SK-N-SH treated with all-trans-retinoic acid at 6 μM for 48 hours (cell line): ENCODE results near the gene PRRT1.

Experiments
- ATAC-seq: fragments of 200-7000 bp; cut with Tn5 transposase; 3 replicates; pipeline ENCODE4 v1.9.1; 2020; ENCODE audit warnings: mild to moderate bottlenecking, moderate library complexity
- ARNTL ChIP-seq: fragments of 450-650 bp; formaldehyde crosslinking; IDR thresholded peaks from 2 replicates; pipeline ENCODE4 v1.5.0; 2020; ENCODE audit warnings: low read depth, mild to moderate bottlenecking, moderate library complexity, borderline replicate concordance
- BACH2 ChIP-seq: fragments of 250-450 bp; sonication (Bioruptor Pico); IDR thresholded peaks from 2 replicates; pipeline ENCODE4 v1.9.0; 2021; ENCODE audit warnings: mild to moderate bottlenecking, borderline replicate concordance
- CSDC2 ChIP-seq: fragments of 250-450 bp; sonication (Bioruptor Pico); IDR thresholded peaks from 2 replicates; pipeline ENCODE4 v1.5.0; 2020; ENCODE audit warnings: mild to moderate bottlenecking, moderate library complexity
- CSRNP3 ChIP-seq: fragments of 250-450 bp; sonication (Bioruptor Pico); IDR thresholded peaks from 2 replicates; pipeline ENCODE4 v1.5.1; 2021; ENCODE audit warnings: mild to moderate bottlenecking, moderate library complexity
- ESRRG ChIP-seq: fragments of 250-450 bp; sonication (Bioruptor Pico); IDR thresholded peaks from 2 replicates; pipeline ENCODE4 v1.6.1; 2021; ENCODE audit warnings: mild to moderate bottlenecking
- GLIS3 ChIP-seq: fragments of 250-450 bp; sonication (Bioruptor Pico); IDR thresholded peaks from 2 replicates; pipeline ENCODE4 v1.5.0; 2020; ENCODE audit warnings: mild to moderate bottlenecking, moderate library complexity
- ISL1 ChIP-seq: fragments of 250-450 bp; sonication (Bioruptor Pico); IDR thresholded peaks from 2 replicates; pipeline ENCODE4 v2.1.2; 2022; ENCODE audit warnings: mild to moderate bottlenecking, moderate library complexity
- OSR1 ChIP-seq: fragments of 250-450 bp; sonication (Bioruptor Pico); IDR thresholded peaks from 2 replicates; pipeline ENCODE4 v1.8.0; 2022; ENCODE audit warnings: moderate library complexity, mild to moderate bottlenecking, inconsistent platforms
- POU6F1 ChIP-seq: fragments of 250-450 bp; sonication (Bioruptor Pico); IDR thresholded peaks from 2 replicates; pipeline ENCODE4 v1.8.0; 2021; ENCODE audit warnings: low read depth, mild to moderate bottlenecking, moderate library complexity, borderline replicate concordance
- PPARA ChIP-seq: fragments of 250-450 bp; sonication (Bioruptor Pico); IDR thresholded peaks from 2 replicates; pipeline ENCODE4 v1.5.0; 2020; ENCODE audit warnings: mild to moderate bottlenecking, borderline replicate concordance
- RARB ChIP-seq: fragments of 250-450 bp; sonication (Bioruptor Pico); IDR thresholded peaks from 2 replicates; pipeline ENCODE4 v1.8.0; 2021; ENCODE audit warnings: mild to moderate bottlenecking, moderate library complexity
- SNAI2 ChIP-seq: fragments of 250-450 bp; sonication (Bioruptor Pico); IDR thresholded peaks from 2 replicates; pipeline ENCODE4 v1.5.0; 2020; ENCODE audit warnings: mild to moderate bottlenecking, moderate library complexity
- TCF4 ChIP-seq: fragments of 250-450 bp; sonication (Bioruptor Pico); IDR thresholded peaks from 2 replicates; pipeline ENCODE4 v1.8.0; 2021; ENCODE audit warnings: mild to moderate bottlenecking, moderate library complexity, borderline replicate concordance
- TOX ChIP-seq: fragments of 250-450 bp; sonication (Bioruptor Pico); IDR thresholded peaks from 2 replicates; pipeline ENCODE4 v1.8.0; 2021; ENCODE audit warnings: mild to moderate bottlenecking, moderate library complexity, borderline replicate concordance
- TSHZ2 ChIP-seq: fragments of 250-450 bp; sonication (Bioruptor Pico); IDR thresholded peaks from 2 replicates; pipeline ENCODE4 v1.5.0; 2020; ENCODE audit warnings: mild to moderate bottlenecking, moderate library complexity
- ZC3H10 ChIP-seq: fragments of 250-450 bp; sonication (Bioruptor Pico); IDR thresholded peaks from 2 replicates; pipeline ENCODE4 v1.5.1; 2021; ENCODE audit warnings: mild to moderate bottlenecking, moderate library complexity
- ZFP3 ChIP-seq: fragments of 250-450 bp; sonication (Bioruptor Pico); IDR thresholded peaks from 2 replicates; pipeline ENCODE4 v1.5.0; 2020; ENCODE audit warnings: mild to moderate bottlenecking, moderate library complexity
- ZFP30 ChIP-seq: fragments of 450-650 bp; formaldehyde crosslinking; IDR thresholded peaks from 2 replicates; pipeline ENCODE4 v1.5.0; 2022; ENCODE audit warnings: mild to moderate bottlenecking, moderate library complexity
- ZNF565 ChIP-seq: fragments of 450-650 bp; formaldehyde crosslinking; conservative IDR thresholded peaks from 2 replicates; pipeline ENCODE4 v1.5.0; 2020; ENCODE audit warnings: low read depth, mild to moderate bottlenecking, moderate library complexity
- ZNF70 ChIP-seq: fragments of 450-650 bp; formaldehyde crosslinking; IDR thresholded peaks from 2 replicates; pipeline ENCODE4 v1.5.0; 2020; ENCODE audit warnings: mild to moderate bottlenecking, moderate library complexity
- ZNF8 ChIP-seq: fragments of 450-650 bp; formaldehyde crosslinking; IDR thresholded peaks from 2 replicates; pipeline ENCODE4 v1.5.0; 2020; ENCODE audit warnings: mild to moderate bottlenecking, moderate library complexity
- TF ChIP-seq, protein P1 (sequence below): fragments of 250-450 bp; sonication (Bioruptor Pico); IDR thresholded peaks from 2 replicates; pipeline ENCODE4 v1.8.0; 2020; ENCODE audit warnings: mild to moderate bottlenecking, moderate library complexity, borderline replicate concordance
- TF ChIP-seq, protein P2 (sequence below): fragments of 250-450 bp; sonication (Bioruptor Pico); IDR thresholded peaks from 2 replicates; pipeline ENCODE4 v1.5.1; 2020; ENCODE audit warnings: low read depth, mild to moderate bottlenecking, moderate library complexity

PRRT1 gene

GRCh38 chr6:32151863-32152768, at the start of gene PRRT1:
PRRT1 (minus strand) TSS chr6:32151939; CDS start chr6:32151827, 112 bp downstream.
- TF ChIP-seq ISL1 (CRISPR knock-in tag), result no peak
- no peak for TF ChIP-seq ZNF8 (CRISPR knock-in tag)
- no peak for TF ChIP-seq ESRRG (CRISPR knock-in tag)
- no peak for TF ChIP-seq ZNF70 (CRISPR knock-in tag)
- ATAC-seq, result no peak

- TF ChIP-seq OSR1 (CRISPR knock-in tag) (no peak), GLIS3 (CRISPR knock-in tag) (no peak), TOX (CRISPR knock-in tag) (no peak), SNAI2 (no peak), CSDC2 (CRISPR knock-in tag) (no peak)
- no peak for ATAC-seq
Measured at GRCh38 chr6:32200711-32201475, 49.2 kb upstream of the PRRT1 start.

- TF ChIP-seq ZFP3 (CRISPR knock-in tag) (no peak), TSHZ2 (CRISPR knock-in tag) (no peak), ZNF8 (CRISPR knock-in tag) (no peak), ESRRG (CRISPR knock-in tag) (no peak), PPARA (CRISPR knock-in tag) (no peak), ZNF70 (CRISPR knock-in tag) (no peak), ZFP30 (CRISPR knock-in tag) (no peak), SNAI2 (no peak)
- TF ChIP-seq, protein P1, sequence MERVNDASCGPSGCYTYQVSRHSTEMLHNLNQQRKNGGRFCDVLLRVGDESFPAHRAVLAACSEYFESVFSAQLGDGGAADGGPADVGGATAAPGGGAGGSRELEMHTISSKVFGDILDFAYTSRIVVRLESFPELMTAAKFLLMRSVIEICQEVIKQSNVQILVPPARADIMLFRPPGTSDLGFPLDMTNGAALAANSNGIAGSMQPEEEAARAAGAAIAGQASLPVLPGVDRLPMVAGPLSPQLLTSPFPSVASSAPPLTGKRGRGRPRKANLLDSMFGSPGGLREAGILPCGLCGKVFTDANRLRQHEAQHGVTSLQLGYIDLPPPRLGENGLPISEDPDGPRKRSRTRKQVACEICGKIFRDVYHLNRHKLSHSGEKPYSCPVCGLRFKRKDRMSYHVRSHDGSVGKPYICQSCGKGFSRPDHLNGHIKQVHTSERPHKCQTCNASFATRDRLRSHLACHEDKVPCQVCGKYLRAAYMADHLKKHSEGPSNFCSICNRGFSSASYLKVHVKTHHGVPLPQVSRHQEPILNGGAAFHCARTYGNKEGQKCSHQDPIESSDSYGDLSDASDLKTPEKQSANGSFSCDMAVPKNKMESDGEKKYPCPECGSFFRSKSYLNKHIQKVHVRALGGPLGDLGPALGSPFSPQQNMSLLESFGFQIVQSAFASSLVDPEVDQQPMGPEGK, result no peak
- TF ChIP-seq, protein P2, sequence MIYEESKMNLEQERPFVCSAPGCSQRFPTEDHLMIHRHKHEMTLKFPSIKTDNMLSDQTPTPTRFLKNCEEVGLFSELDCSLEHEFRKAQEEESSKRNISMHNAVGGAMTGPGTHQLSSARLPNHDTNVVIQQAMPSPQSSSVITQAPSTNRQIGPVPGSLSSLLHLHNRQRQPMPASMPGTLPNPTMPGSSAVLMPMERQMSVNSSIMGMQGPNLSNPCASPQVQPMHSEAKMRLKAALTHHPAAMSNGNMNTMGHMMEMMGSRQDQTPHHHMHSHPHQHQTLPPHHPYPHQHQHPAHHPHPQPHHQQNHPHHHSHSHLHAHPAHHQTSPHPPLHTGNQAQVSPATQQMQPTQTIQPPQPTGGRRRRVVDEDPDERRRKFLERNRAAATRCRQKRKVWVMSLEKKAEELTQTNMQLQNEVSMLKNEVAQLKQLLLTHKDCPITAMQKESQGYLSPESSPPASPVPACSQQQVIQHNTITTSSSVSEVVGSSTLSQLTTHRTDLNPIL (CRISPR knock-in tag), result no peak
- no peak for ATAC-seq
Measured at GRCh38 chr6:32198866-32199265, 47.1 kb upstream of the PRRT1 start.

DNA sequence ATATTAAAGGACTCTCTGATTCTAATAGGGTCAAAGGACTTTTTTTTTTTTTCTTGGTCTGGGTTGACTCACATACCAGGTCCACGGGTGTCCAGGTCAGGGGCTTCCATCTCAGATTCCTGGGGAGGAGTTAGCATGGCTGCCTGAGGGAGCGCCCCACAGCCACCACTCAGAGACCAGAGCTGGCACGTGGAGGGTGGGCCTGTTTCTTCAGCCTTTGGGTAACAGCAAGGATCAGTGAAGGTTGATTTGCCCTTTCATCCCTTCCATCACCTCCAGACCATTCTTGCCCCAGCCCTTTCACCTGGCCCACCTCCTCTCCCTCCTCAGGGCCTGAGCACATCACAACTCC, 46.6 kb upstream of the PRRT1 start:
- ATAC-seq, result no peak
- TF ChIP-seq ZNF70 (CRISPR knock-in tag), result no peak
- no peak for TF ChIP-seq ARNTL (CRISPR knock-in tag)
- TF ChIP-seq OSR1 (CRISPR knock-in tag), result no peak
- no peak for TF ChIP-seq ZNF565
- TF ChIP-seq, protein P1, result no peak
- TF ChIP-seq BACH2 (CRISPR knock-in tag), result no peak
- TF ChIP-seq POU6F1 (CRISPR knock-in tag), result no peak
- TF ChIP-seq ZNF8 (CRISPR knock-in tag), result no peak
- no peak for TF ChIP-seq CSRNP3 (CRISPR knock-in tag)
- no peak for TF ChIP-seq TCF4 (CRISPR knock-in tag)
- no peak for TF ChIP-seq ZFP3 (CRISPR knock-in tag)
- TF ChIP-seq TOX (CRISPR knock-in tag), result no peak
- TF ChIP-seq ESRRG (CRISPR knock-in tag), result no peak
- TF ChIP-seq RARB (CRISPR knock-in tag), result no peak
- TF ChIP-seq ZC3H10 (CRISPR knock-in tag), result no peak
- TF ChIP-seq ISL1 (CRISPR knock-in tag), result no peak
- TF ChIP-seq SNAI2, result no peak
- TF ChIP-seq CSDC2 (CRISPR knock-in tag), result no peak
